COLO668 (cell line): Measurements from ENCODE around the gene ZRANB3.
"Not testable (repeated sequence)": the region's sequence is repeated elsewhere in the genome, so short reads cannot be mapped to it uniquely, and the experiment has no call there.

Source experiments
- DNase-seq: peaks from one replicate; lab custom pipeline; 2025; ENCODE audit not compliant: unreplicated experiment; lab: John Stamatoyannopoulos, UW

Gene ZRANB3

GRCh38 chr2:135091681-135092080 lies 439.3 kb downstream of the ZRANB3 start:
- DNase-seq = no peak

- not testable (repeated sequence) for DNase-seq
These were observed 441.4 kb downstream of the ZRANB3 start for GRCh38 chr2:135089597-135089996.
